Measurements from ENCODE around the gene ANKRD44.

Gene ANKRD44

GRCh38 chr2:197209246-197209645, 101.3 kb downstream of the ANKRD44 start:
- Histone ChIP-seq H3K4me1 (ENCODE audit: insufficient read depth, low read length, poor library complexity, severe bottlenecking) (peaks cover 66% of the 10 kb centered on the region), H3F3A (ENCODE audit: low read depth) (no peaks in the 10 kb centered on the region), H3K27me3 (ENCODE audit: insufficient read depth, low read length, poor library complexity, severe bottlenecking) (no peaks in the 10 kb centered on the region), H3K9me3 (ENCODE audit: insufficient read depth, low read depth, low read length) (no peaks in the 10 kb centered on the region), H3K9ac (ENCODE audit: low read depth, low read length, poor library complexity, severe bottlenecking) (peak overlapping the region; percentile 10), H2AFZ (ENCODE audit: low read length) (no peak overlapping the region), H3K9me2 (replicated peaks; ENCODE audit: low read depth, low read length) (no peaks in the 10 kb centered on the region), H3K36me3 (ENCODE audit: insufficient read depth, low read length) (peaks cover 5% of the 10 kb centered on the region; the same call in 1 of the 2 replicates), H4K20me1 (ENCODE audit: insufficient read depth, low read length, poor library complexity, severe bottlenecking) (no peaks in the 10 kb centered on the region), H3K79me2 (ENCODE audit: insufficient read depth, low read length) (peaks cover 88% of the 10 kb centered on the region), H3K4me2 (ENCODE audit: low read depth, low read length, poor library complexity, severe bottlenecking) (peak overlapping the region; percentile 21), H3K4me3 (ENCODE audit: low read length, poor library complexity, severe bottlenecking) (no peak overlapping the region)
- TF ChIP-seq EZH2phosphoT487 (IDR thresholded peaks at IDR 0.05; ENCODE audit: borderline replicate concordance): no peak
- no peak for TF ChIP-seq CTCF (conservative IDR thresholded peaks at IDR 0.05; ENCODE audit: low read length)

GRCh38 chr2:197208841-197209240, 101.7 kb downstream of the ANKRD44 start:
- no peak overlapping the region for H3K4me3 ChIP-seq (ENCODE audit: low read length, poor library complexity, severe bottlenecking)
- H3K4me1 ChIP-seq (ENCODE audit: insufficient read depth, low read length, poor library complexity, severe bottlenecking): peaks cover 64% of the 10 kb centered on the region
- H3K36me3 ChIP-seq (ENCODE audit: insufficient read depth, low read length): peaks cover 5% of the 10 kb centered on the region; the same call in 1 of the 2 replicates
- H3K9me3 ChIP-seq (ENCODE audit: insufficient read depth, low read depth, low read length): no peaks in the 10 kb centered on the region
- no peak overlapping the region for H2AFZ ChIP-seq (ENCODE audit: low read length)
- H3K9me2 ChIP-seq (replicated peaks; ENCODE audit: low read depth, low read length): no peaks in the 10 kb centered on the region
- H3K79me2 ChIP-seq (ENCODE audit: insufficient read depth, low read length): peaks cover 89% of the 10 kb centered on the region
- no peaks in the 10 kb centered on the region for H3K27me3 ChIP-seq (ENCODE audit: insufficient read depth, low read length, poor library complexity, severe bottlenecking)
- H3K4me2 ChIP-seq (ENCODE audit: low read depth, low read length, poor library complexity, severe bottlenecking): peak overlapping the region; percentile 5
- H3F3A ChIP-seq (ENCODE audit: low read depth): no peaks in the 10 kb centered on the region
- peak overlapping the region; percentile 10 for H3K9ac ChIP-seq (ENCODE audit: low read depth, low read length, poor library complexity, severe bottlenecking)
- H4K20me1 ChIP-seq (ENCODE audit: insufficient read depth, low read length, poor library complexity, severe bottlenecking): no peaks in the 10 kb centered on the region
- no peak for TF ChIP-seq CTCF (conservative IDR thresholded peaks at IDR 0.05; ENCODE audit: low read length)
- no peak for TF ChIP-seq EZH2phosphoT487 (IDR thresholded peaks at IDR 0.05; ENCODE audit: borderline replicate concordance)

- peaks cover 56% of the 10 kb centered on the region for H3K4me1 ChIP-seq (ENCODE audit: insufficient read depth, low read length, poor library complexity, severe bottlenecking)
- H3K9me3 ChIP-seq (ENCODE audit: insufficient read depth, low read depth, low read length): no peaks in the 10 kb centered on the region
- H3K4me3 ChIP-seq (ENCODE audit: low read length, poor library complexity, severe bottlenecking): no peak overlapping the region
- no peaks in the 10 kb centered on the region for H3K27me3 ChIP-seq (ENCODE audit: insufficient read depth, low read length, poor library complexity, severe bottlenecking)
- no peaks in the 10 kb centered on the region for H4K20me1 ChIP-seq (ENCODE audit: insufficient read depth, low read length, poor library complexity, severe bottlenecking)
- no peaks in the 10 kb centered on the region for H3K9me2 ChIP-seq (replicated peaks; ENCODE audit: low read depth, low read length)
- H3K79me2 ChIP-seq (ENCODE audit: insufficient read depth, low read length): peaks cover 91% of the 10 kb centered on the region
- H3K9ac ChIP-seq (ENCODE audit: low read depth, low read length, poor library complexity, severe bottlenecking): no peak overlapping the region
- H3K36me3 ChIP-seq (ENCODE audit: insufficient read depth, low read length): peaks cover 11% of the 10 kb centered on the region; the same call in 1 of the 2 replicates
- H3F3A ChIP-seq (ENCODE audit: low read depth): no peaks in the 10 kb centered on the region
- TF ChIP-seq EZH2phosphoT487 (IDR thresholded peaks at IDR 0.05; ENCODE audit: borderline replicate concordance): no peak
- H2AFZ ChIP-seq (ENCODE audit: low read length): no peak overlapping the region
- H3K4me2 ChIP-seq (ENCODE audit: low read depth, low read length, poor library complexity, severe bottlenecking): no peak overlapping the region
Observed at GRCh38 chr2:197208024-197208423, 102.6 kb downstream of the ANKRD44 start.

- Histone ChIP-seq H2AFZ (ENCODE audit: low read length) (no peak overlapping the region), H3F3A (ENCODE audit: low read depth) (no peaks in the 10 kb centered on the region), H3K4me2 (ENCODE audit: low read depth, low read length, poor library complexity, severe bottlenecking) (no peak overlapping the region), H3K4me1 (ENCODE audit: insufficient read depth, low read length, poor library complexity, severe bottlenecking) (peaks cover 51% of the 10 kb centered on the region), H3K36me3 (ENCODE audit: insufficient read depth, low read length) (peaks cover 11% of the 10 kb centered on the region; the same call in 1 of the 2 replicates), H3K9me2 (replicated peaks; ENCODE audit: low read depth, low read length) (no peaks in the 10 kb centered on the region), H3K9me3 (ENCODE audit: insufficient read depth, low read depth, low read length) (no peaks in the 10 kb centered on the region), H3K4me3 (ENCODE audit: low read length, poor library complexity, severe bottlenecking) (no peak overlapping the region), H3K79me2 (ENCODE audit: insufficient read depth, low read length) (peaks cover 95% of the 10 kb centered on the region), H3K27me3 (ENCODE audit: insufficient read depth, low read length, poor library complexity, severe bottlenecking) (no peaks in the 10 kb centered on the region), H3K9ac (ENCODE audit: low read depth, low read length, poor library complexity, severe bottlenecking) (no peak overlapping the region), H4K20me1 (ENCODE audit: insufficient read depth, low read length, poor library complexity, severe bottlenecking) (no peaks in the 10 kb centered on the region)
- no peak for TF ChIP-seq CTCF (conservative IDR thresholded peaks at IDR 0.05; ENCODE audit: low read length)
- TF ChIP-seq EZH2phosphoT487 (IDR thresholded peaks at IDR 0.05; ENCODE audit: borderline replicate concordance): no peak
Observed at GRCh38 chr2:197207598-197207997, 103.0 kb downstream of the ANKRD44 start.
